ENCODE data around the gene GDPD3. TPM values are rescaled to one million over a fixed set of nuclear protein-coding genes. Genes with fewer than 3 reads are reported as not detected.

GDPD3 gene
- total and polyA plus RNA-seq, 2 of the 13 experiments (the other 11 are each of a cell fraction or from before 2014, with no cell fraction given) = 18.7 to 20.6 TPM

- TF ChIP-seq IKZF4 (CRISPR knock-in tag; IDR thresholded peaks at IDR 0.05; ENCODE audit: borderline replicate concordance, low read depth, not compliant biosample characterization) (no peak), ZBTB7A (CRISPR knock-in tag; IDR thresholded peaks at IDR 0.05) (no peak; the same call in 1 of the 2 replicates), HNF4G (IDR thresholded peaks at IDR 0.05; ENCODE audit: borderline replicate concordance, low read depth, low read length) (no peak), HNF4G (CRISPR knock-in tag; IDR thresholded peaks at IDR 0.05; ENCODE audit: borderline replicate concordance, low read depth) (no peak), ZNF34 (CRISPR knock-in tag; IDR thresholded peaks at IDR 0.05; ENCODE audit: borderline replicate concordance) (peak; percentile 44; the same call in 1 of the 2 replicates), YY1 (IDR thresholded peaks at IDR 0.05; ENCODE audit: insufficient read depth, insufficient replicate concordance, low read depth, low read length) (peak; percentile 1), ZNF547 (CRISPR knock-in tag; IDR thresholded peaks at IDR 0.05) (no peak), TRAFD1 (CRISPR knock-in tag; IDR thresholded peaks at IDR 0.05; ENCODE audit: borderline replicate concordance) (no peak), TEAD3 (CRISPR knock-in tag; optimal IDR thresholded peaks at IDR 0.05; ENCODE audit: borderline replicate concordance) (no peak), SATB2 (CRISPR knock-in tag; IDR thresholded peaks at IDR 0.05) (no peak), SOX13 (IDR thresholded peaks at IDR 0.05) (no peak), SOX13 (CRISPR knock-in tag; conservative IDR thresholded peaks at IDR 0.05 in 1 of 2, IDR thresholded peaks at IDR 0.05 in 1 of 2) (no peak), ZFP82 (CRISPR knock-in tag; IDR thresholded peaks at IDR 0.05; ENCODE audit: borderline replicate concordance) (no peak), MYNN (CRISPR knock-in tag; IDR thresholded peaks at IDR 0.05; ENCODE audit: low read depth) (no peak), CC2D1A (CRISPR knock-in tag; IDR thresholded peaks at IDR 0.05) (no peak), ZNF629 (CRISPR knock-in tag; conservative IDR thresholded peaks at IDR 0.05) (no peak), MTA1 (CRISPR knock-in tag; IDR thresholded peaks at IDR 0.05; ENCODE audit: borderline replicate concordance) (no peak), RFXAP (CRISPR knock-in tag; IDR thresholded peaks at IDR 0.05; ENCODE audit: borderline replicate concordance) (peak; percentile 10; the same call in 1 of the 2 replicates), PAF1 (CRISPR knock-in tag; IDR thresholded peaks at IDR 0.05) (no peak), ARID5B (CRISPR knock-in tag; IDR thresholded peaks at IDR 0.05) (no peak), ZNF350 (CRISPR knock-in tag; IDR thresholded peaks at IDR 0.05; ENCODE audit: borderline replicate concordance, low read depth) (no peak), ZNF33B (CRISPR knock-in tag; IDR thresholded peaks at IDR 0.05) (no peak), PRPF4 (IDR thresholded peaks at IDR 0.05; ENCODE audit: low read depth, low read length, poor library complexity, severe bottlenecking) (no peak), RBAK (CRISPR knock-in tag; IDR thresholded peaks at IDR 0.05) (no peak), ZNF383 (CRISPR knock-in tag; IDR thresholded peaks at IDR 0.05; ENCODE audit: borderline replicate concordance) (no peak)
These were observed 37.0 kb downstream of the GDPD3 start (continued) for GRCh38 chr16:30076276-30076791.

Data from HepG2 (cell line).